NCI-H1092 (cell line): ENCODE results near the gene KRTAP20-3.

Experiments used
- DNase-seq: peaks from one replicate; lab custom pipeline; 2025; lab: John Stamatoyannopoulos, UW

The KRTAP20-3 gene

DNA sequence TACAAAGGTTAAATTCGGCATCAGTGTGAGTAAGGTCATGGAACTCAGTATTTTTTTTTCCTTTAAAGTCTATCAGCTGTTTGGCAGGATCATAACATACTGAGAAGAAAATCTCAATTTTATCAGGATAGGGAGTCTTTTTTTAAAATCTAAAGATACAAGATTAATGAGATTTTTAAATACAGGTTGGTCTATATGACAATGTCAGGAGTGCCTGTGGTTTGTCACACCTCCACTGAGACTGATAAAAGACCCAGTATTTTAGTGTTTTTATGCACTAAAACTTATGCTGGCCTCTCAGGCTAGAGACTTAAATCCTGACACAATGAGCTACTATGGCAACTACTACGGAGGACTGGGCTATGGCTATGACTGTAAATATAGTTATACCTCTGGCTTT lies at the start of gene KRTAP20-3:
Gene KRTAP20-3 (plus strand): TSS at position 301 of the 400 bp plus-strand sequence.
- no peak for DNase-seq

- no peak for DNase-seq
Observed at GRCh38 chr21:30598802-30599201, 43.9 kb upstream of the KRTAP20-3 start, which contains the start of gene KRTAP6-2. Gene KRTAP6-2, minus strand, starts transcription at chr21:30598902. Its CDS starts 28 bp downstream, at chr21:30598874.

GRCh38 chr21:30600787-30601186 lies 41.9 kb upstream of the KRTAP20-3 start, which contains the start of gene KRTAP22-1:
Gene KRTAP22-1, plus strand, starts transcription at chr21:30601087.
- DNase-seq = no peak

GRCh38 chr21:30605968-30606367 lies 36.7 kb upstream of the KRTAP20-3 start:
- DNase-seq = no peak

- DNase-seq = no peak
Observed at GRCh38 chr21:30612132-30612531, 30.5 kb upstream of the KRTAP20-3 start.

DNA sequence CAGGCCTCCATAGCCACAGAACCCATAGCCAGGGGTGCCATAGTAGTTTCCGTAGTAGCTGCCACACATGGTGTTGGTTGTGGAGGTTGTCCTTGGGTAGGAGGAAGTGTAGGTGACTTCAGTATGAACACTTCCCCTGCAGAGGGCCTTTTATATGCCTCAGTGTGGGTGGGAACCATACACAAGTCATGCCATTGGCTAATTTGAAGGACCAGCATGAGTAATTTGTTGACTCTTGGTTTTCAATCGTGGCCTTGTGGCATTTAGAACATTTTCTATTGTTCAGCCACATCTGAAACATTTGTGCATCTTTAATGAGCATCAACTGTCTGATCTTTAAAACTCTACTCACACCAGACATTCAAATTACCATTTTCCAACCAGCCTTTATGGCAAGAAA lies 28.8 kb upstream of the KRTAP20-3 start, which contains the start of gene KRTAP6-1:
Gene KRTAP6-1 (minus strand): TSS at position 95 of the 400 bp plus-strand sequence. CDS start 26 bp downstream, at position 69.
- no peak for DNase-seq

GRCh38 chr21:30615199-30615598 lies 27.5 kb upstream of the KRTAP20-3 start:
- DNase-seq = no peak

DNA sequence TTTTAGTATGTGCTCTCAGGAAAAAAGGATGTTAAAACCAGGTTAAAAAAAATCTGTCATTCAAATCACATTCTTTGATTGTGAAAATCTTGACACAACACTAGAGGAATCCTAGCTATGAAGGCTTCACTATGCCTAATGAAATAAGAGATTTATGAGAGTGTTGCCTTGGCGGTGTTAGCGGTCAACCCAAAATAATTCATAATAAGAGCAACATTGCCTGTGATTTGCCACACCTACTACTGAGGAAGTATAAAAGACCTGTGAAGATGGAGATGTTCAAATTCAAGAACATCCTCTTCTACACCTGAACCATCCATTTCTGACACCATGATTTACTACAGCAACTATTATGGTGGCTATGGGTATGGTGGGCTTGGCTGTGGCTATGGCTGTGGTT lies 26.5 kb upstream of the KRTAP20-3 start, which contains the start of gene KRTAP20-1:
Gene KRTAP20-1 (plus strand): TSS at position 301 of the 400 bp plus-strand sequence. CDS start 30 bp downstream, at position 331.
- DNase-seq = no peak

GRCh38 chr21:30620080-30620479 lies 22.6 kb upstream of the KRTAP20-3 start:
- no peak for DNase-seq

DNA sequence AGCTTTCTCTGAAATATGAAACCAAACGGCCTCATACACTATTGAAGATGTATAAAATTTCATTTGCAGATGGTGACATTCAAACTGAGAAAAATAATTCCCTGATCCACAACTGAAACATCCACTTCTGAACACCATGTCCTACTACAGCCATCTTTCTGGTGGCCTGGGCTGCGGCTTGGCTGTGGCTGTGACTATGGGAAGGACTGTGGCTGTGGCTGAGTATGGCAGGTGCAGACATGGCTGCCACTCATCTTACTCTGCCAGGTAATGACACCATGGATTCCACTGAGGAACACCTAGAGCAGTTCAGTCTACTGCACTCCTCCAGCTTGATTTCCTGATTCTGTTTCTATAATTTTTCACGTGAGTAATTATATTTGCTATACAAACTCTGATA lies 22.1 kb upstream of the KRTAP20-3 start, which contains the start of gene KRTAP20-4:
Gene KRTAP20-4 (plus strand): TSS at position 106 of the 400 bp plus-strand sequence.
- no peak for DNase-seq

- no peak for DNase-seq
Observed at GRCh38 chr21:30623362-30623761, 19.3 kb upstream of the KRTAP20-3 start.

DNA sequence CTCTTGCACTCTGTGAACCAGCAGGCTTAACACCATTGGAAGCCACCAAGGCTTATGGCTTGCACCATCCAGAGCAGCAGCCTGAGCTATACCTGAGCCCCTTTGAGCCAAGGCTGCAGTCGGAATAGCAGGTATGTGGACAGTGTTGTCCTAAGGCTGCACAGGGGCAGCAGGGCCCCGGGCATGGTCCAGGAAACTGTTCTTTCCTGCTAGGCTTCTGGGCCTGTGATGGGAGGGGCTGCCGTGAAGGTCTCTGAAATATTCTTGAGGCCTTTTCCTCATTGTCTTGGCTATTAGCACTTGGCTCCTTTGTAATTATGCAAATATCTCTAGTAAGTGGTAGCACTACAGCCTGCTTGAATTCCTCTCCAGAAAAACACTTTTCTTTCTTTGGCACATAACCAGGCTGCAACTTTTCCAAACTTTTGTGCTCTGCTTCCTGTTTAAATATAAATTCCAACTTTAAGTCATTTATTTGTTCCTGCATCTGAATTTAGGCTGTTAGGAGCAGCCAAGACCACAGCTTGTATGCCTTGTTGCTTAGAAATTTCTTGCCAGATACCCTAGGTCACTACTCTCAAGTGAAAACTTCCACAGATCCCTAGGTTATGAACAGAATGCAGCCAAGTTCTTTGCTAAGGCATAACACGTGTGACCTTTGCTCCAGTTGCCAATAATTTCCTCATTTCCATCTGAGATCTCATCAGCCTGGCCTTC lies 17.1 kb upstream of the KRTAP20-3 start:
- no peak for DNase-seq

DNA sequence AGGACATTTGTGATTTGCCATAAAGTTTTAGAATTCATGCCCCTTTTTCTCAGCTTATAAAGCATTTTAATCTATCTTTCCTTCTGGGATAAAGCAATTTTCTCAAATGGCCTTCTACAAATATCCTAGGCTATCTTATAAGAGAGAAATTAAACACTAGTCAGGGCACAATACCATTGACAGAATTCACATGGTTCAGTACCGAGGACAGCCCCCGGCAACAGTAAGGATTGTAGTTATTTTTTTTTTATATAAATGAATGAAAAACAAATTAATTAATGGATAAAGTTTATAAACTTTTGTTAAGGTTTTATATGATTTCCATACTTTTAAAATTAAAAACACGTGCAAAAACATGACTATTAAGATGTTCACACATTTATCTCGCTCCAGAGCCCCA lies 14.6 kb upstream of the KRTAP20-3 start:
- DNase-seq = no peak

GRCh38 chr21:30629200-30629599 lies 13.5 kb upstream of the KRTAP20-3 start:
- DNase-seq = no peak

GRCh38 chr21:30634906-30635305 lies 7.8 kb upstream of the KRTAP20-3 start, which contains the start of gene KRTAP20-2:
Gene KRTAP20-2, plus strand, starts transcription at chr21:30635206. Its CDS starts 58 bp downstream, at chr21:30635264.
- DNase-seq = no peak

- DNase-seq = no peak
Observed at GRCh38 chr21:30638686-30639085, 4.0 kb upstream of the KRTAP20-3 start.

GRCh38 chr21:30646904-30647414 lies 4.3 kb downstream of the KRTAP20-3 start:
- DNase-seq = no peak

DNA sequence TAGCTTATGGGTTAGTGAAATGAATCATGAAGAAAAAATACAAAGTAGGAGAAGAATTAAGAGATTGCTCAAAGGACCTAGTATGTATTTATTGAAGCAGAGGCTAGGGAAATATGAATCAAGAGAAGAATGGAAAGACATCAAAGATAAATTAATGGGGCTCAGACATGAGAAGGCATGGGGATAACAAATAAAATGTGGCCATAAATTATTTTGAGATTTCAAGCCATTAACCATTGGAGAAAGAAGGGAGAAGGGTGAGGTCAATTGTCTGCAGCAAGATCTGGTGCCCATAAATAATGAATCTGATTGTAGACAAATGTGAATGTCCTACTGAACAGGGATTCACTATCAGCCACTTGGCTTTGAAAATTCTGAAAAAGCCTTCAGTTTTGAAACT lies 10.2 kb downstream of the KRTAP20-3 start:
- DNase-seq = no peak

GRCh38 chr21:30668776-30669175 lies 26.1 kb downstream of the KRTAP20-3 start:
- DNase-seq = no peak

DNA sequence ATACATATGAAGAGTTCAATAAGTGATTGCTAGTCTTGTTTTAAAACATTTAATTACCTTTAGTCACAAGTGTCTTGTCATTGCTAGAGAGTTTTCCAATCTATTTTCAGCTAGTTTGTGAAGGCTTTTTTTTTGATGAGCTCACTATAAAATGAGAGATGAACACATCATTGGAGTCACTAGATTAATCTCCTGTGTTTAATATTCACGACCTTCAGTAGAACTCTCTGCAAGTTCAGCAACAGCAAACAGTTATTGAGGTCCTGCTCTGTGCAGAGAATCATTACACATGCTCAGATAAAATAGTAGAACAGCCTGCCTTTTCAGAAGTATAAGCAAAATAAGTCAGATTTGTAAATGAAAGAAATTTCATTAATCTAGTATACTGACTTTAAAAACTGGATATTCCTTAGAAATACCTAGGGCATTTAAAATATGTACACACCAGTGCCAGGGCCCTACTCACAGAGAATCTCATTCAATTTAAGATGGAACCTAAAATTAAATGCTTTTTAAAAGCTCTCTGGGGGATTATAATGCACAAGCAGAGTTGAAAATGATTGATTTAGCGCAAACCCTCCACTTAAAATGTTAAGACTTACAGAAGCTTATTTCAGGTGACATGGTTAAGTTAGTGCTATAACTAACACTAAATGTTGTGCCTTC lies 30.5 kb downstream of the KRTAP20-3 start:
- no peak for DNase-seq

GRCh38 chr21:30674312-30674711 lies 31.6 kb downstream of the KRTAP20-3 start:
- no peak for DNase-seq

DNA sequence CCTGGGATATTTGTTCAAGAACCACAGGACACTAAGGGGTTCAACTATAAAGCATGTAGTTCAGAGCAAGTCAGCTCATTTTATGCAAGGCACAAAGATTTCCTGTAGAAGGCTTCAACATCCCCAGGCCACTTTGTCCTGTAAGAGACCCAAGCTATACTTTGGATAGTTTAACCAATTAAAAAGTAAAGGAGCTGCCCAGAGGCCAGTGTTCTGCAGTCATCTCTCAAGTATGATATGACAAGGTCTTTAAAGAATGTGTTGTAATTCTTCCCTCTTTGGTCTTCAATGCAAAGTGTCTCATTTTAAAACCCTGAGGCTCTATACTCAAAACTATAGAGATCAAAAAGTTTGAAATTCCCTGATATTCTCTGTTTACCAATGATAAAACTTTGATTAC lies 34.1 kb downstream of the KRTAP20-3 start:
- no peak for DNase-seq

DNA sequence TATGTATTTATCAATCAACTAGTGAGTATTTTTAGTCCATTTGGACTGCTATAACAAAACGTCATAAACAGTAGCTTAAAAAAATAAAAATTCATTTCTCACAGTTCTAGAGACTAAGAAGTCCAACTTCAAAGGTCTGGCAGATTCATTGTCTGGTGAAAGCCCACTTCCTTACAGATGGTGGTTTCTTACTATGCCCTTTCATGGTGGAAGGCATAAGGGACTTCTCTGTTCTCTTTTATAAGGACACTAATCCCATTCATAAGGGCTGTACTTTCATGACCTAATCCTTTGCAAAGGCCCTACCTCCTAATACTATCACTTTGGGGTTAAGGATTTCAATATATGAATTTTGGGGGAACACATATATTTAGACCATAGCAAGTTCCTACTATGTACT lies 37.9 kb downstream of the KRTAP20-3 start:
- no peak for DNase-seq
